Choroid plexus epithelial cell (primary cell): Measurements from ENCODE around the gene IZUMO3.
"Not testable (repeated sequence)": the region's sequence is repeated elsewhere in the genome, so short reads cannot be mapped to it uniquely, and the experiment has no call there.

Experiments
- DNase-seq: peaks from one replicate; pipeline ENCODE4 v3.0.0-alpha.2; 2010; ENCODE audit warnings: low read depth
- H3K4me3 ChIP-seq: 2 replicates; pipeline ENCODE4 v1.5.1; 2011; ENCODE audit warnings: low read depth, mild to moderate bottlenecking, control low read depth, low read length, moderate library complexity
- CTCF ChIP-seq: conservative IDR thresholded peaks from 2 replicates; pipeline ENCODE4 v1.5.1; 2011; ENCODE audit warnings: low read depth, mild to moderate bottlenecking, control low read depth, inconsistent platforms, low read length, moderate library complexity

The IZUMO3 gene

GRCh38 chr9:24545847-24546522 lies at the start of gene IZUMO3:
Gene IZUMO3, minus strand, starts transcription at chr9:24545897. Its CDS starts 248 bp downstream, at chr9:24545649.
- DNase-seq, result no peak
- H3K4me3 ChIP-seq, result no peak within 1 kb of the TSS
- TF ChIP-seq CTCF, result no peak

- no peak for DNase-seq
- TF ChIP-seq CTCF, result no peak
- no peak overlapping the region for H3K4me3 ChIP-seq
These were observed 48.6 kb upstream of the IZUMO3 start for GRCh38 chr9:24594234-24594850.

- no peak for TF ChIP-seq CTCF
- DNase-seq, result no peak
- H3K4me3 ChIP-seq, result no peak overlapping the region
These were observed 44.7 kb upstream of the IZUMO3 start for GRCh38 chr9:24590432-24590831.

GRCh38 chr9:24587883-24588282 lies 42.2 kb upstream of the IZUMO3 start:
- H3K4me3 ChIP-seq, result no peak overlapping the region
- DNase-seq, result no peak
- TF ChIP-seq CTCF, result no peak

- DNase-seq, result no peak
- H3K4me3 ChIP-seq, result no peak overlapping the region
- no peak for TF ChIP-seq CTCF
These were observed 36.7 kb upstream of the IZUMO3 start for GRCh38 chr9:24582146-24583126.

- not testable (repeated sequence) for DNase-seq
These were observed 34.3 kb upstream of the IZUMO3 start for GRCh38 chr9:24580005-24580404.

GRCh38 chr9:24572406-24572805 lies 26.7 kb upstream of the IZUMO3 start:
- DNase-seq, result no peak
- TF ChIP-seq CTCF, result no peak
- H3K4me3 ChIP-seq, result no peak overlapping the region

More at GRCh38 chr9:24580005-24580404, 34.3 kb upstream of the IZUMO3 start:
- H3K4me3 ChIP-seq, result not testable (repeated sequence)
